ENCODE measurements around the gene RNF225. TPM values are rescaled to one million over a fixed set of nuclear protein-coding genes. Genes with fewer than 3 reads are reported as not detected.
"Not testable (repeated sequence)": the region's sequence is repeated elsewhere in the genome, so short reads cannot be mapped to it uniquely, and the experiment has no call there.

RNF225 gene
- total and polyA plus RNA-seq, 2 donors, result not detected

- no peaks in the 10 kb centered on the region for H3K4me1 ChIP-seq (ENCODE audit: control insufficient read depth in 2 of 2, insufficient read depth in 2 of 2, low read length in 2 of 2)
- peaks cover 0 to 10% of the 10 kb centered on the region in 2 donors for H3K36me3 ChIP-seq (ENCODE audit: control insufficient read depth in 2 of 2, insufficient read depth in 2 of 2, low read length in 1 of 2)
- no peak overlapping the region for H3K27ac ChIP-seq (ENCODE audit: low read depth in 1 of 2, low read length in 1 of 2)
- no peak for DNase-seq (ENCODE audit: low read depth in 6 of 9, low spot score in 9 of 9)
- no peaks in the 10 kb centered on the region for H3K27me3 ChIP-seq (ENCODE audit: control insufficient read depth in 2 of 2, insufficient read depth in 1 of 2, low read length in 1 of 2)
- no peaks in the 10 kb centered on the region for H3K9me3 ChIP-seq (ENCODE audit: control insufficient read depth in 2 of 2, insufficient read depth in 1 of 2, low read length in 1 of 2)
- 94% methylated on average over 15 of the region's 15 CpGs for WGBS
- H3K4me3 ChIP-seq (ENCODE audit: low read length in 2 of 2), result no peak overlapping the region
Measured at GRCh38 chr19:58372311-58373133, 22.9 kb upstream of the RNF225 start.

- Histone ChIP-seq H3K9me3 (ENCODE audit: control insufficient read depth in 2 of 2, insufficient read depth in 1 of 2, low read length in 1 of 2) (no peaks in the 10 kb centered on the region), H3K27ac (ENCODE audit: low read depth in 1 of 2, low read length in 1 of 2) (no peak overlapping the region), H3K4me3 (ENCODE audit: low read length in 2 of 2) (no peak overlapping the region), H3K27me3 (ENCODE audit: control insufficient read depth in 2 of 2, insufficient read depth in 1 of 2, low read length in 1 of 2) (no peaks in the 10 kb centered on the region), H3K4me1 (ENCODE audit: control insufficient read depth in 2 of 2, insufficient read depth in 2 of 2, low read length in 2 of 2) (peaks cover under 1% of the 10 kb centered on the region in 2 donors), H3K36me3 (ENCODE audit: control insufficient read depth in 2 of 2, insufficient read depth in 2 of 2, low read length in 1 of 2) (no peaks in the 10 kb centered on the region)
- 96% methylated on average over 4 of the region's 4 CpGs for WGBS
- DNase-seq (ENCODE audit: low read depth in 6 of 9, low spot score in 9 of 9), result no peak
Measured at GRCh38 chr19:58374200-58374599, 21.3 kb upstream of the RNF225 start.

GRCh38 chr19:58376724-58377123 lies 18.7 kb upstream of the RNF225 start:
- peaks cover 13 to 19% of the 10 kb centered on the region in 2 donors for H3K4me1 ChIP-seq (ENCODE audit: control insufficient read depth in 2 of 2, insufficient read depth in 2 of 2, low read length in 2 of 2)
- not testable (repeated sequence) for H3K4me3 ChIP-seq (ENCODE audit: low read length in 2 of 2); H3K27ac ChIP-seq (ENCODE audit: low read depth in 1 of 2, low read length in 1 of 2); H3K36me3 ChIP-seq (ENCODE audit: control insufficient read depth in 2 of 2, insufficient read depth in 2 of 2, low read length in 1 of 2); H3K27me3 ChIP-seq (ENCODE audit: control insufficient read depth in 2 of 2, insufficient read depth in 1 of 2, low read length in 1 of 2); H3K9me3 ChIP-seq (ENCODE audit: control insufficient read depth in 2 of 2, insufficient read depth in 1 of 2, low read length in 1 of 2); DNase-seq (ENCODE audit: low read depth in 6 of 9, low spot score in 9 of 9)
- 97% methylated on average over 7 of the region's 7 CpGs for WGBS

GRCh38 chr19:58379246-58379645 lies 16.2 kb upstream of the RNF225 start:
- Histone ChIP-seq H3K4me3 (ENCODE audit: low read length in 2 of 2) (no peak overlapping the region), H3K27ac (ENCODE audit: low read depth in 1 of 2, low read length in 1 of 2) (no peak overlapping the region)

GRCh38 chr19:58380037-58380661 lies 15.3 kb upstream of the RNF225 start:
- no peak for DNase-seq (ENCODE audit: low read depth in 6 of 9, low spot score in 9 of 9)
- no peaks in the 10 kb centered on the region for H3K9me3 ChIP-seq (ENCODE audit: control insufficient read depth in 2 of 2, insufficient read depth in 1 of 2, low read length in 1 of 2)
- peak overlapping the region; percentile 77 for H3K4me3 ChIP-seq (ENCODE audit: low read length in 2 of 2)
- H3K27me3 ChIP-seq (ENCODE audit: control insufficient read depth in 2 of 2, insufficient read depth in 1 of 2, low read length in 1 of 2), result no peaks in the 10 kb centered on the region
- peak overlapping the region; percentile 93 to 95 for H3K27ac ChIP-seq (ENCODE audit: low read depth in 1 of 2, low read length in 1 of 2)
- H3K36me3 ChIP-seq (ENCODE audit: control insufficient read depth in 2 of 2, insufficient read depth in 2 of 2, low read length in 1 of 2), result no peaks in the 10 kb centered on the region
- 12% methylated on average over 24 of the region's 24 CpGs for WGBS
- peaks cover 19 to 26% of the 10 kb centered on the region in 2 donors for H3K4me1 ChIP-seq (ENCODE audit: control insufficient read depth in 2 of 2, insufficient read depth in 2 of 2, low read length in 2 of 2)

More at GRCh38 chr19:58379246-58379645, 16.2 kb upstream of the RNF225 start:
- H3K9me3 ChIP-seq (ENCODE audit: control insufficient read depth in 2 of 2, insufficient read depth in 1 of 2, low read length in 1 of 2), result no peaks in the 10 kb centered on the region
- DNase-seq (ENCODE audit: low read depth in 6 of 9, low spot score in 9 of 9), result no peak
- WGBS, result 98% methylated on average over 6 of the region's 6 CpGs
- peaks cover 19 to 26% of the 10 kb centered on the region in 2 donors for H3K4me1 ChIP-seq (ENCODE audit: control insufficient read depth in 2 of 2, insufficient read depth in 2 of 2, low read length in 2 of 2)
- H3K27me3 ChIP-seq (ENCODE audit: control insufficient read depth in 2 of 2, insufficient read depth in 1 of 2, low read length in 1 of 2), result no peaks in the 10 kb centered on the region
- no peaks in the 10 kb centered on the region for H3K36me3 ChIP-seq (ENCODE audit: control insufficient read depth in 2 of 2, insufficient read depth in 2 of 2, low read length in 1 of 2)

- under 1% methylated on average over 83 of the region's 83 CpGs for WGBS
- Histone ChIP-seq H3K27ac (ENCODE audit: low read depth in 1 of 2, low read length in 1 of 2) (peak within 1 kb of the TSS; percentile 93 to 95), H3K4me1 (ENCODE audit: control insufficient read depth in 2 of 2, insufficient read depth in 2 of 2, low read length in 2 of 2) (peaks cover 19 to 33% of the 10 kb centered on the region in 2 donors), H3K36me3 (ENCODE audit: control insufficient read depth in 2 of 2, insufficient read depth in 2 of 2, low read length in 1 of 2) (no peaks in the 10 kb centered on the region), H3K27me3 (ENCODE audit: control insufficient read depth in 2 of 2, insufficient read depth in 1 of 2, low read length in 1 of 2) (no peaks in the 10 kb centered on the region), H3K9me3 (ENCODE audit: control insufficient read depth in 2 of 2, insufficient read depth in 1 of 2, low read length in 1 of 2) (no peaks in the 10 kb centered on the region), H3K4me3 (ENCODE audit: low read length in 2 of 2) (peak within 1 kb of the TSS; percentile 77)
- peak; percentile 96 to 100 (median 99) for DNase-seq (ENCODE audit: low read depth in 6 of 9, low spot score in 9 of 9)
Measured at GRCh38 chr19:58380662-58381459, 14.6 kb upstream of the RNF225 start, which contains the start of gene ZNF837. ZNF837 (minus strand) TSS chr19:58381030; CDS start chr19:58369332, 11,698 bp downstream.

GRCh38 chr19:58381460-58382212 lies 13.8 kb upstream of the RNF225 start:
- no peaks in the 10 kb centered on the region for H3K9me3 ChIP-seq (ENCODE audit: control insufficient read depth in 2 of 2, insufficient read depth in 1 of 2, low read length in 1 of 2)
- WGBS, result 34% methylated on average over 26 of the region's 26 CpGs
- peak overlapping the region; percentile 92 to 95 for H3K27ac ChIP-seq (ENCODE audit: low read depth in 1 of 2, low read length in 1 of 2)
- H3K36me3 ChIP-seq (ENCODE audit: control insufficient read depth in 2 of 2, insufficient read depth in 2 of 2, low read length in 1 of 2), result no peaks in the 10 kb centered on the region
- no peaks in the 10 kb centered on the region for H3K27me3 ChIP-seq (ENCODE audit: control insufficient read depth in 2 of 2, insufficient read depth in 1 of 2, low read length in 1 of 2)
- H3K4me1 ChIP-seq (ENCODE audit: control insufficient read depth in 2 of 2, insufficient read depth in 2 of 2, low read length in 2 of 2), result peaks cover 26 to 38% of the 10 kb centered on the region in 2 donors
- peak overlapping the region; percentile 77 for H3K4me3 ChIP-seq (ENCODE audit: low read length in 2 of 2)
- DNase-seq (ENCODE audit: low read depth in 6 of 9, low spot score in 9 of 9), result no peak

GRCh38 chr19:58382997-58383603 lies 12.4 kb upstream of the RNF225 start:
- 97% methylated on average over 6 of the region's 6 CpGs for WGBS
- Histone ChIP-seq H3K4me3 (ENCODE audit: low read length in 2 of 2) (no peak overlapping the region), H3K36me3 (ENCODE audit: control insufficient read depth in 2 of 2, insufficient read depth in 2 of 2, low read length in 1 of 2) (peaks cover 0 to 2% of the 10 kb centered on the region in 2 donors), H3K27ac (ENCODE audit: low read depth in 1 of 2, low read length in 1 of 2) (no peak overlapping the region), H3K9me3 (ENCODE audit: control insufficient read depth in 2 of 2, insufficient read depth in 1 of 2, low read length in 1 of 2) (no peaks in the 10 kb centered on the region), H3K4me1 (ENCODE audit: control insufficient read depth in 2 of 2, insufficient read depth in 2 of 2, low read length in 2 of 2) (peaks cover 33 to 47% of the 10 kb centered on the region in 2 donors), H3K27me3 (ENCODE audit: control insufficient read depth in 2 of 2, insufficient read depth in 1 of 2, low read length in 1 of 2) (no peaks in the 10 kb centered on the region)
- no peak for DNase-seq (ENCODE audit: low read depth in 6 of 9, low spot score in 9 of 9)
